Fibroblast of lung (primary cell): ENCODE data around the gene PTPN7.

Experiments used
- CTCF ChIP-seq, 2 donors: IDR thresholded peaks in 1 of 2; conservative IDR thresholded peaks in 1 of 2; 1 replicate in 1 of 2; 2 replicates in 1 of 2; pipeline ENCODE4 v1.5.1; 2011 to 2012; ENCODE audit warnings: low read length in 2 of 2, control low read depth in 1 of 2, inconsistent platforms in 1 of 2, low read depth in 1 of 2, mild to moderate bottlenecking in 1 of 2
- EZH2 ChIP-seq: IDR thresholded peaks from 2 replicates; pipeline ENCODE4 v1.5.1; 2012; ENCODE audit warnings: low read length, control low read depth, mild to moderate bottlenecking; ENCODE audit errors: missing control alignments

- TF ChIP-seq CTCF (conservative IDR thresholded peaks at IDR 0.05 in 1 of 2, IDR thresholded peaks at IDR 0.05 in 1 of 2; ENCODE audit: low read depth in 1 of 2, low read length in 2 of 2), result no peak
- TF ChIP-seq EZH2, result no peak
Measured at GRCh38 chr1:202104073-202104472, 56.3 kb downstream of the PTPN7 start.
